Right atrium auricular region (tissue), 2 donors: ENCODE results near the gene MAD1L1. TPM values are rescaled to one million over a fixed set of nuclear protein-coding genes. Genes with fewer than 3 reads are reported as not detected.

ENCODE experiments used
- DNase-seq: peaks from one replicate; pipeline ENCODE4 v3.0.0-alpha.2; 2019; ENCODE audit warnings: low spot score
- H3K27ac ChIP-seq, 2 donors: fragments of 200-600 bp; sonication (generic); 1 replicate in 1 of 2; 2 replicates in 1 of 2; pipeline ENCODE4 v1.5.1; 2016 to 2019
- H3K27me3 ChIP-seq, 2 donors: fragments of 200-600 bp; sonication (generic); one replicate each; pipeline versions ENCODE4 v1.5.1 to v1.6.0; 2017 to 2019
- H3K36me3 ChIP-seq: fragments of 200-600 bp; sonication (generic); one replicate; pipeline ENCODE4 v1.5.1; 2016
- H3K4me1 ChIP-seq, 2 donors: fragments of 200-600 bp; sonication (generic); one replicate each; pipeline versions ENCODE4 v1.5.1 to v1.6.0; 2017 to 2019
- H3K4me3 ChIP-seq, 2 donors: fragments of 200-600 bp; sonication (generic); 1 replicate in 1 of 2; 2 replicates in 1 of 2; pipeline ENCODE4 v1.5.1; 2017 to 2019; ENCODE audit warnings: mild to moderate bottlenecking in 1 of 2, moderate library complexity in 1 of 2
- H3K9me3 ChIP-seq, 2 donors: fragments of 200-600 bp; sonication (generic); one replicate each; pipeline ENCODE4 v1.5.1; 2019
- total RNA-seq, 2 donors: library from RNA; depleted of rRNA; stranded (reverse); fragments of >200 nt; gene quantifications; one replicate each; pipeline ENCODE4 v1.1.0, GENCODE V29; 2016
- TF ChIP-seq, protein P1 (sequence below), 2 donors: fragments of 200-600 bp; sonication (generic); IDR thresholded peaks; one replicate each; pipeline ENCODE4 v1.5.1; 2019; ENCODE audit warnings: antibody characterized with exemption in 2 of 2

The MAD1L1 gene
- total RNA-seq, 2 donors from 2014 or later, result 13.3 to 31.9 TPM

DNA sequence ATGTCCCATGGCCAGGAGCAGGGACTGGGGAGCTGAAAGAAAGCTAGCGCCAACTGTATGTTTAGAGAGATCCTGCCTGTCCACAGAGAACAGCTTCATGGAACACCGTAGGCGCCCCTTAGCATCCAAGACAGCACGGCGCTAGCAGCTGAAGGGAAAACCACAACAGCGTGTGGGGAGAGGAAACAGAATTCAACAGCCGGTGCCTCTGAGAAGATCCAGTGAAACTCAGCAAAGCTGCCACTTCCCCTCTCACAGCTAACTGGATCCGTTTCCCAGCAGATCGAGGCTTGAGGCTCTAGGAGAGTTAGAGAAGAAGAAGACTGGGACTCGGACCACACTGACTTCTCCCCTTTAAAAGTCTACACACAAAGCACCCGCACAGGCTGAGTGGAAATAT is 145.0 kb downstream of the MAD1L1 start:
- Histone ChIP-seq H3K27me3 (no peaks in the 10 kb centered on the region), H3K27ac (no peak overlapping the region), H3K9me3 (no peaks in the 10 kb centered on the region), H3K36me3 (no peaks in the 10 kb centered on the region), H3K4me3 (no peak overlapping the region), H3K4me1 (no peaks in the 10 kb centered on the region)
- no peak for DNase-seq
- TF ChIP-seq, protein P1, sequence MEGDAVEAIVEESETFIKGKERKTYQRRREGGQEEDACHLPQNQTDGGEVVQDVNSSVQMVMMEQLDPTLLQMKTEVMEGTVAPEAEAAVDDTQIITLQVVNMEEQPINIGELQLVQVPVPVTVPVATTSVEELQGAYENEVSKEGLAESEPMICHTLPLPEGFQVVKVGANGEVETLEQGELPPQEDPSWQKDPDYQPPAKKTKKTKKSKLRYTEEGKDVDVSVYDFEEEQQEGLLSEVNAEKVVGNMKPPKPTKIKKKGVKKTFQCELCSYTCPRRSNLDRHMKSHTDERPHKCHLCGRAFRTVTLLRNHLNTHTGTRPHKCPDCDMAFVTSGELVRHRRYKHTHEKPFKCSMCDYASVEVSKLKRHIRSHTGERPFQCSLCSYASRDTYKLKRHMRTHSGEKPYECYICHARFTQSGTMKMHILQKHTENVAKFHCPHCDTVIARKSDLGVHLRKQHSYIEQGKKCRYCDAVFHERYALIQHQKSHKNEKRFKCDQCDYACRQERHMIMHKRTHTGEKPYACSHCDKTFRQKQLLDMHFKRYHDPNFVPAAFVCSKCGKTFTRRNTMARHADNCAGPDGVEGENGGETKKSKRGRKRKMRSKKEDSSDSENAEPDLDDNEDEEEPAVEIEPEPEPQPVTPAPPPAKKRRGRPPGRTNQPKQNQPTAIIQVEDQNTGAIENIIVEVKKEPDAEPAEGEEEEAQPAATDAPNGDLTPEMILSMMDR (IDR thresholded peaks at IDR 0.05), result no peak

DNA sequence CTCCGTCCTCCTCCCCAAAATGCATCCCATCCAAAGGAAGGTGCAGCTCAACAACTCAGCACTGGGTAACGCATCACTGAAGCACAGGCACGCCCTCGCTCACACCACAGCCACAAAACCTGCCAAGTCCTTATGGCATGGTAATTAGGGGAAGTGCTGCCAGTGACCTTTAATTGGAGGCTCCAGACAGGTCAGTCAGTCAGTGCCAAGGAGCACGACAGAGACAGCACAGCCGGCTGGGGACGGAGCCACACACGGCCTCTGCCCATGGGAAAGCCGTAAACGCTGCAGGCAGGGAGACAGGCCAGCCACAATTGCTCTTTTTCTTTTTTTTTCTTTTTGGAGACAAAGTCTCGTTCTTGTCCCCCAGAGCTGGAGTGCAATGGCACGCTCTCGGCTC is 146.5 kb downstream of the MAD1L1 start:
- no peak overlapping the region for H3K4me3 ChIP-seq
- no peaks in the 10 kb centered on the region for H3K36me3 ChIP-seq
- no peak for DNase-seq
- no peaks in the 10 kb centered on the region for H3K4me1 ChIP-seq
- H3K9me3 ChIP-seq, result no peaks in the 10 kb centered on the region
- no peaks in the 10 kb centered on the region for H3K27me3 ChIP-seq
- TF ChIP-seq, protein P1 (IDR thresholded peaks at IDR 0.05), result no peak
- no peak overlapping the region for H3K27ac ChIP-seq

GRCh38 chr7:2085804-2086203 is 146.9 kb downstream of the MAD1L1 start:
- no peaks in the 10 kb centered on the region for H3K9me3 ChIP-seq
- H3K27ac ChIP-seq, result no peak overlapping the region
- TF ChIP-seq, protein P1 (IDR thresholded peaks at IDR 0.05), result no peak
- no peak overlapping the region for H3K4me3 ChIP-seq
- no peaks in the 10 kb centered on the region for H3K4me1 ChIP-seq
- no peak for DNase-seq
- no peaks in the 10 kb centered on the region for H3K27me3 ChIP-seq
- H3K36me3 ChIP-seq, result no peaks in the 10 kb centered on the region

DNA sequence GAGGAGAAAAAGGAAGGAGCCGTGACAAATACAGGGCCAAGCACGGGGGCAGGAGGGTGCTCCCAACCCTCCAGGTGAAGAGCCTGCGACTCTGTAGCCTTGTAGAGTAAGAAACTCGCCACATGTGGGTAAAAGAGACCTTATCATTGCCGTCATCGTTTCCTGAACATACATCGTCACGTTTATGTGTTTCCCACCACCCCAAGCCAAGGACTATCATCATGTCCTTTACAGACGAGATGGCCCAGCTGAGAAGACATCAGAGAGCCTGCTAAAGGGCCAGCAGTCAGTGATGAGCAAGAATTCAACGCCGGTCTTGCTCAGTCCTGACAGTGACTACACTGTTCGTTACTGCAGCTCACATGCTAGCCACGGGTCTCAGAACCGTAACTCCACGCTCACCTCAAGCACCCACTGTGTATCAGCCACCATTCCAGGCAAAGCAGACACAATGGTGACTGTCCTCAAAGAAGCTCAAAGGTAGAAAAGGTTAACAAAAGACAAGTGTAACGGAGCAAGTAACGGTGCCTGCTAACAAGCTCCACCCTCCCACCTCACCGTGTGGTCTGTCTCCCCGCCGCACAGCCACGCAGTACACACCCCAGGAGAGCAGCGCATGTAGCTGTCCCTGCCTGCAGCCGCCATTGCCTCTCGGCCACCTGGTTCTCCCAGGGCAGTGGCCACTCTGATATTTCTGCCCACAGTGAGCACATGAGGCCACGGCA is 147.8 kb downstream of the MAD1L1 start:
- Histone ChIP-seq H3K9me3 (no peaks in the 10 kb centered on the region), H3K27ac (no peak overlapping the region), H3K4me1 (no peaks in the 10 kb centered on the region), H3K4me3 (no peak overlapping the region), H3K27me3 (no peaks in the 10 kb centered on the region), H3K36me3 (no peaks in the 10 kb centered on the region)
- DNase-seq, result no peak
- TF ChIP-seq, protein P1 (IDR thresholded peaks at IDR 0.05), result no peak

GRCh38 chr7:2084331-2084730 is 148.4 kb downstream of the MAD1L1 start:
- H3K4me3 ChIP-seq, result no peak overlapping the region
- DNase-seq, result no peak
- H3K9me3 ChIP-seq, result no peaks in the 10 kb centered on the region
- H3K4me1 ChIP-seq, result no peaks in the 10 kb centered on the region
- TF ChIP-seq, protein P1 (IDR thresholded peaks at IDR 0.05), result no peak
- no peak overlapping the region for H3K27ac ChIP-seq
- H3K36me3 ChIP-seq, result no peaks in the 10 kb centered on the region
- H3K27me3 ChIP-seq, result no peaks in the 10 kb centered on the region

DNA sequence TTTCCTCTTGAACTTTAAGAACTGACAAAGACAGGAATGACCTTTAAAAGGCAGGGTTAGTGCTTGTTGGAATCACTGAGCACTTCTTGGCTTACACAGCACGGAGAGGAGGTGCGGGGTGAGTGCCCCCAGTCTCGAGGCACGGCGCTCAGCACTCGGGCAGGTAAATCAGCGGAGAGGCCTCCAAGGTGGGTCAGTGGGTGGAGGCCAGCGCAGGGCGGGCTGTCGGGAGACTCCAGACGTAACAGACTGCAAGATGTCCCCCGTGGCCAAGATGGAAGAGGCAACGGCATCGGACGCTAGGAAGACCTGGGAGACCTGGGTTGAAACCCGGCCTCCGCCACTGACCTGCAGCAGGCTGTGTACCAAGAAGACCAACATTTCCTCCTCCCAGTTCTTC is 149.4 kb downstream of the MAD1L1 start:
- Histone ChIP-seq H3K4me3 (no peak overlapping the region), H3K4me1 (no peaks in the 10 kb centered on the region), H3K27me3 (no peaks in the 10 kb centered on the region), H3K27ac (no peak overlapping the region), H3K9me3 (no peaks in the 10 kb centered on the region), H3K36me3 (no peaks in the 10 kb centered on the region)
- TF ChIP-seq, protein P1 (IDR thresholded peaks at IDR 0.05), result no peak
- no peak for DNase-seq
